ENCODE data around the gene XBP1.
A peak's percentile ranks its signal among the peaks of the same experiment; 100 is the strongest.
"Not testable (repeated sequence)": the region's sequence is repeated elsewhere in the genome, so short reads cannot be mapped to it uniquely, and the experiment has no call there.

Gene XBP1

DNA sequence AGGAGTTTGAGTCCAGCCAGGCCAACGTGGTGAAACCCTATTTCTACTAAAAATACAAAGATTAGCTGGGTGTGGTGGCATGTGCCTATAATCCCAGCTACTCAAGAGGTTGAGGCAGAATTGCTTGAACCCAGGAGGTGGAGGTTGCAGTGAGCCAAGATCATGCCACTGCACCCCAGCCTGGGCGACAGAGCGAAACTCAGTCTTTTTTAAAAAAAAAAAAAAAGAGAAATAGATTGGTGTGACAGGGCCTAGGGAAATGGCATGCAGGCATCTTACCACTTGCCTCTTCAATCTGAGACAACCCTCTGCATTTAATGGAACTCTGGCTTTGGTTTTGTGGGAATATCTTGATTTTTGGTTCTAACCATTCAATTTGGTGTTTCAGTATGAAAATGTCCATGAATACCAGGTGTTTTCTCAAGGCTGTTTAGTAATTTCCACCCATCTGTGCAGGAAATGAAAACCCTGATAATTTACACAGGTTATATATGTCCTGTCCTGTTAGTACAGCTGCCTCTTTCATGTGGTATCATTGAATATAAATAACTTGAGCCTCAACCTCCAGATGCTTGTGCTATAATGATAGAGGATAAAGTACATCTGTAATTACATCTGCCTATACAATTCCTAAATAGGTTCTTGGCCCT is 8.4 kb downstream of the XBP1 start:
- DNase-seq = no peak

DNA sequence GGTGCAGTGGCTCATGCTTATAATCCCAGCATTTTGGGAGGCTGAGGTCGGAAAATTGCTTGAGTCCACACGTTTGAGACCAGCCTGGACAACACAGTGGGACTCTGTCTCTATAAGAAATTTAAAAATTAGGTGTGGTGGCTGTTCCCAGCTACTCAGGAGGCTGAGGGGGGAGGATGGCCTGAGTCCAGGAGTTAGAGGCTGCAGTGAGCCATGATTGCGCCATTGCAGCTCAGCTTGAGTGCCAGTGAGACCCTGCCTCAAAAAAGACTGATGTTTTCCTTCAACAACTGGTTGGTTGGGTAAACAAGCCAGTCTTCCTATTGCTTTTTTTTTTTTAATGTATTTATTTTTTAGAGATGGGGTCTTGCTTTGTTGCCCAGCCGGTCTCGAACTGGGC is 9.2 kb downstream of the XBP1 start:
- DNase-seq = no peak

DNA sequence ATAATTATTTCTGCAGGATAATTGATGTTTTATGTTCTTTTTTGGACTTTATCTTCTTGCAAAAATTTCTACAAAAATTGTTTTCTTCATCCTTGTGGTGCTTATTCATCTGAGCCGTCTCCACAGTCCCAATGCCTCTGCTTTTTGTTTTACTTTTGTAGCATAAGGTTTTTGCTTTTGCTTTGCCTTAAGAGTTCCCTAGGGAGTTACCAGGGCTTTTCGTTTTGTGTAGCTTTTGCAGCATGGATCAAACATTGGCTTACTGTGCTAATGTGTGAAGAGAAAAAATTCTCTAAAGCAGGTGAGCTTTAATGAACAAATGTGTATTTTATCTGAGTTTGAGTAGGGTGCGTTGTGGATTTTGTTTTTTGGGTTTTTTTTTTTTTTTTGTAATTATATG is 11.8 kb downstream of the XBP1 start:
- DNase-seq = no peak

DNA sequence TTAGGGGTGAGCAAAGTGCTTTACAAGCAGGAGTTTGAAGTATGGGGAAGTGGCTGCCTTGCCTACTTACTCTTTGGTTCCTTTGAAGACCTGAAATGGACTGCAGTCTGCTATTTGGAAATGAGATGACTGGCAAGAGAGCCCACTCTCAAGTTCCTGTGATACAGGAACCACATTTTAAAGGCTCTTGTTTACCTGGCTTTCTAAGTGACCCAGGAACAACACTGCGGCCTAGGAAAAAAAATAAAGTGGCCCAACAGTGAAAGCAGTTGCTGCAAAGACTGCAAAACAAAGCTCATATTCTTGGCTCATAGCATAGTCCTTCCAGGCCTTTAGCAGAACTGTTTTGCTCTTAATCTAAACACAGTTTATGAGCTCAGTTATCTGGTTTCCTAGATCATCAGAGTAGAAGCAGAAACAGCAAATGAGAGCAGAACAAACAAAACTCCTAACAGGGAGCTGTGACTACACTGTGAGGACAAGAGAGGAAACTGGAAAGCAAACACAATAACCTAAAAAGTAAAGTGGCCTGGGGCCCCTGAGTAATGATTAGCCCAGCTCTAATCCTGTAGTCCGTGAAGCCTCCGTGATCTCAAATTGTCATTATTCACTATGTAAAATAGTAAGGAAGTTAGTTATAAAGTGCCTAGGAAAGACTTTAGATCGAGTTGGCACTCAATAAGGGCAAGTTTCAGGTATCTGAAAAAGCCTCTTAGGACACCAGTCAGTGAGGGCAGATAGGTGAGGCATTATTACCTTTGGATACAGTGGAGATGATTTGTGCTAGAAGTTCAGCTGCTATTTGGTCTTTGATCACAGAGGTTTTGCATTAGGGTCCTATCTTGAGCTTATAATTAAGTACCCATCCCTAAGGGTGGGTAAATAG is 16.3 kb downstream of the XBP1 start:
- no peak for DNase-seq

- no peak for DNase-seq
Measured at GRCh38 chr22:28780296-28780695, 20.1 kb downstream of the XBP1 start.

DNA sequence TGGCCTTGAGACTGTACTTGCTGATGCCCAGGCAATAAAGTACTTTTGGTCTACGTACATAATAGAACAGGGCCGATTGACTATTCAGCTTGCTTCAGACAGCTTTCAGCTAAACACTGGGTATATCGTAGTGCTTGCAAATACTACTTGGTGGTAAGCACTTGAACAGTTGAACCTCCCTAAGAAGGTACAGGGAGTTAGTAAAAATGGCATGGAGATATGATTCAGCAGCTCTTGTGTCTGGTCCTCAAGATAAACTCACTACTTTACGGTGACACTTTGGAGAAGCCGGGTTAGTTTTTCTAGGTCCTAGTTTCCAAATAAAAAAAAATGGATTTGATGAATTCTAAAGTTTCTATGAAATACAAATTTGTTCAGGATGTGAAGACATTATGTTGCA is 20.5 kb downstream of the XBP1 start:
- DNase-seq = no peak

DNA sequence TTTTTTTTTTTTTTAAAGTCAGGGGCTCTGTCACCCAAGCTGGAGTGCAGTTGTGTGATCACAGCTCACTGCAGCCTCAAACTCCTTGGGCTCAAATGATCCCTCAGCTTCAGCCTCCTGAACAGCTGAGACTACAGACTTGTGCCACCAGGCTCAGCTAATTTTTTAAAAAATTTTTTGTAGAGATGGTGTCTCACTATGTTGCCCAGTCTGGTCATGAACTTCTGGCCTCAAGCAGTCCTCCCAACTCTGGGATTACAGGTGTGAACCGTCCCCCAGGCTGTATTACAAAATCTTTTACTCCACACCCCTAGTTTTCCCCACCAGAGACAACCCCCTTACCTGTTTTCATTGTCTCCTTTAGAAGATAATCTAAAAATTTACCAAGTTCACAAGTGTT is 26.0 kb downstream of the XBP1 start:
- DNase-seq = no peak

GRCh38 chr22:28773461-28773867 is 26.9 kb downstream of the XBP1 start:
- DNase-seq = no peak

DNA sequence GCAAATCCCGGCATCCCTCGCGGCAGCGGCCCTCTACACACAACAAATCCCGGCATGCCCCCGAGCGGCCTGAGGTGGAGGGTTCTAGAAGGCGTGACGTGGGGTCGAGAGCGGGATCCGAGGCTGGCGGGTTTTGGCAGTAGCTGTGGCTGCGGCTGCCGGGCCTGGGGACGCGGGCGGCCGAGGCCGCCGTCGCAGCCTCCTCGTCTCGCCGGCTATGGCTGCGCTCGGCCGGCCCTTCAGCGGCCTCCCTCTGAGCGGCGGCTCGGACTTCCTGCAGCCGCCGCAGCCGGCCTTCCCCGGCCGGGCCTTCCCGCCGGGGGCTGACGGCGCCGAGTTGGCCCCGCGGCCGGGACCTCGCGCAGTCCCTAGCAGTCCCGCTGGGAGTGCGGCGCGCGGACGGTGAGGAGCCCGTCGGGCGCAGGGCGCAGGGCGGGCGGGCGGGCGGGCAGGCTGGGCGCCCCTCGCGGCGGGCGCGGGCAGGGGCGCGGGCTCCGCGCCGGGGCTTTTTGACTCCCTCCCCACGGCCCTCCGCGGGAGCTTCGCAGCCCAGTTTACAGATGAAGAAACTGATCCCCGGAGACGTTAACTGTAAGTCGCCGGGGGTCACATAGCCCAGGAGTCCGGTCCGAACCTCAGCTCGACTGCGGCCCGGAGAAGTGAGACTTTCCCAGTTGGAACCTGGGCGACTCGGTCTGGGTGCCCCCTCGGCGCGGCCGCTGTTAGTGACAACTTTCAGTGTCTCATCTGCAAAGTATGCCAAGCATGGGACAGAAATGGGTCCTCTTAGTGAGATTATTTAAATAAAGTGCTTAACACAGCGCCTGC is 27.5 kb downstream of the XBP1 start, which contains the start of gene CCDC117:
Gene CCDC117, plus strand, starts transcription at position 63 of the 828 bp plus-strand sequence. Its CDS starts 155 bp downstream, at position 218.
- peak; percentile 91 for DNase-seq

DNA sequence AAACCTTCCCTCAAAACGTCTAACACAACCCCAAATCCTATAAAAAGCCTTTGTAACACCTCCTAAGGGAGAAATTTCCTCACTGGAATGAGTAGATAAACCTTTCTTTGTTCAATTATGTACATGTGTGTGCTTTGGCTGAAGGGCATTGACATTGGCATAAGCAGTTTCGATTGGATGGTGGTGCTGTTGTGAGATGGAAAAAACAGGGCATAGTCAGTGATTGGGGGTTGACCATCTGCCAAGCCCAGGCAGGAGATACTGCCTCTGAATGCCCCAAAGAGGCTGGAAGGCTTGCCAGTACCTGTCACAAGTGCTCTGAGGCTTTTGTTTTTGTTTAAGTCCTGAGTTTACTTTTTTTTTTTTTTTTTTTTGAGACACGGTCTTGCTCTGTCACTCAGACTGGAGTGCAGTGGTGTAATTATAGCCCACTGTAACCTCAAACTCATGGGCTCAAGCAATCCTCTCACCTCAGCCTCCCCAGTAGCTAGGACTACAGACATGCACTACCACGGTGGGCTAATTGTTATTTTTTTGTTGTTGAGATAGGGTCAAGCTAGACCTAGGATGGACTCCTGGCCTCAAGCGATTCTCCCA is 29.1 kb downstream of the XBP1 start:
- DNase-seq = no peak

- DNase-seq = no peak
Measured at GRCh38 chr22:28769394-28770085, 30.8 kb downstream of the XBP1 start.

- DNase-seq = no peak
Measured at GRCh38 chr22:28768701-28769393, 31.5 kb downstream of the XBP1 start.

DNA sequence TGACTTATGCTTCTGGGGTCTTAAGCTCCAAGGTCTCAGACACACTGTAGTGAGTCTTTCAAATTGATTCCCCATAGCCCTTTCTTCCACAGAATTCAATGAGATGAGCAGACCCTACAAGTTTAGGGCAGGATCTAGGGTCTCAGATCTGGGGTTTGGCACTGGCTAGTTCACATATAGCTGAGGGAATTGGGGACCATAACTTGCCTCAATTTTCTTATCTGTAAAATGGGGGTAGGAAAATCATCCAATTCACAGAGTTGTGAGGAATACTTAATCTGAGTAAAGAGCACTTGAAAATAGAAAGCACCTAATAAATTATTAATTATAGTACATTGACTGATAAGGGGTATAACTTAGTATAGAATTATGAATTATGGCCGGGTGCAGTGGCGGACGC is 33.7 kb downstream of the XBP1 start:
- DNase-seq = no peak

GRCh38 chr22:28762000-28762399 is 38.4 kb downstream of the XBP1 start:
- not testable (repeated sequence) for DNase-seq

DNA sequence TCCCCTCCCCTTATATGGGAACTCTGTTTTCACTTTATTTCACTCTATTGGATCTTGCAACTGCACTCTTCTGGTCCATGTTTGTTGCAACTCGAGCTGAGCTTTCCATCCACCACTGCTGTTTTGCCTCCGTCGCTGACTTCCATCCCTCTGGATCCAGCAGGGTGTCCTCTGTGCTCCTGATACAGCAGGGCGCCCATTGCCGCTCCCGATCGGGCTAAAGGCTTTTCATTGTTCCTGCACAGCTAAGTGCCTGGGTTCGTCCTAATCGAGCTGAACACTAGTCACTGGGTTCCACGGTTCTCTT is 39.0 kb downstream of the XBP1 start:
- no peak for DNase-seq

- no peak for DNase-seq
Measured at GRCh38 chr22:28759861-28760560, 40.4 kb downstream of the XBP1 start.

GRCh38 chr22:28754512-28754911 is 45.9 kb downstream of the XBP1 start:
- DNase-seq = not testable (repeated sequence)

DNA sequence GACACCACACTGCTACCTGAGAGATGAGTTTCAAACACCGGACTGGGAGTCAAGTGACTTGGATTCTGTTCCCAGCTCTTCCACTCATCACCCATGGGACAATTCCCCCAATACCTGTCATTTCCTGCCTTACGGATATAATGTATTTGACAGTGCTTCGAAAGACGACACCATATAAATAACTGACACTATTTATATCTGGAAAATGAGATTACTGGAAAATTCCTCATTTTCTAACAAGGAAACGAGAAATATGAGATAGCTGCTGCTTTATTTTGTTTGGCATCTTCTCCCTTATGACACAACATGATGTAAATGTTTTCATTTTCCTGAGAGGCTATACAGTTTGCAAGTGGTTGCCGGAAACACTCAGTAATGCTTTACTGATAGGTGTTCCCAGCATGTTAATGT is 49.9 kb downstream of the XBP1 start:
- no peak for DNase-seq
